Activated CD4-positive, alpha-beta T cell treated with anti-CD3 and anti-CD28 coated beads, Interleukin-2, amount 10 ng/mL, durations not matched to agents 7 days and 5 days (primary cell): ENCODE measurements around the gene MRPS6. TPM values are rescaled to one million over a fixed set of nuclear protein-coding genes. Genes with fewer than 3 reads are reported as not detected.

Source experiments
- CTCF ChIA-PET: fragments of 350-600 bp; sonication (Branson Sonifier 250); formaldehyde crosslinking; loops from one replicate; lab custom pipeline; 2021; ENCODE audit warnings: antibody characterized with exemption; lab: Charles Lee
- POLR2A ChIA-PET: fragments of 350-600 bp; sonication (Branson Sonifier 250); formaldehyde crosslinking; loops from one replicate; lab custom pipeline; 2021; ENCODE audit warnings: antibody characterized with exemption; lab: Charles Lee
- DNase-seq: peaks from one replicate; pipeline ENCODE4 v3.0.0-alpha.2; 2020
- H3K27ac Mint-ChIP-seq: one replicate; pipeline ENCODE4 v1.8.0; 2021; ENCODE audit warnings: mild to moderate bottlenecking, moderate library complexity, mixed read lengths
- H3K27me3 Mint-ChIP-seq: one replicate; pipeline ENCODE4 v1.8.0; 2021; ENCODE audit warnings: mixed read lengths
- H3K36me3 Mint-ChIP-seq: one replicate; pipeline ENCODE4 v1.8.0; 2021; ENCODE audit warnings: low read depth, mixed read lengths
- H3K4me1 Mint-ChIP-seq: one replicate; pipeline ENCODE4 v1.8.0; 2021; ENCODE audit warnings: mixed read lengths
- H3K4me3 Mint-ChIP-seq: one replicate; pipeline ENCODE4 v1.8.0; 2021; ENCODE audit warnings: mild to moderate bottlenecking, moderate library complexity, mixed read lengths
- H3K9me3 Mint-ChIP-seq: one replicate; pipeline ENCODE4 v1.8.0; 2021; ENCODE audit warnings: mixed read lengths
- total RNA-seq, 2 experiments: library from RNA; stranded (reverse); gene quantifications; one replicate each; pipeline ENCODE4 v1.2.3, GENCODE V29; 2021

MRPS6 gene
- total RNA-seq = 10 to 100 TPM; 77.8 to 88.2 TPM

- H3K27me3 Mint-ChIP-seq = peaks cover 5% of the 10 kb centered on the region
- H3K36me3 Mint-ChIP-seq = peaks cover 36% of the 10 kb centered on the region
- POLR2A ChIA-PET = interaction anchor here (0.5 to 0.6 kb wide), 2 partner anchors 58 to 123 kb away, joined by 3 to 4 read pairs; no protein-coding TSS in a partner anchor
- no peaks in the 10 kb centered on the region for H3K9me3 Mint-ChIP-seq
- peaks cover 48% of the 10 kb centered on the region for H3K4me1 Mint-ChIP-seq
- CTCF ChIA-PET = interaction anchor here (0.6 to 3.2 kb wide), 10 partner anchors 10 to 511 kb away, joined by 3 to 9 read pairs (median 4); no protein-coding TSS in a partner anchor
- peak within 1 kb of the TSS; percentile 88 for H3K27ac Mint-ChIP-seq
- peak within 1 kb of the TSS; percentile 84 for H3K4me3 Mint-ChIP-seq
- peak; percentile 69 for DNase-seq
Measured at GRCh38 chr21:34073032-34073748, at the start of gene MRPS6, which contains the start of gene SLC5A3. TSS of gene MRPS6 (plus strand) at chr21:34073578. CDS start at chr21:34073701, 123 bp downstream. TSS of gene SLC5A3 (plus strand) at chr21:34073578. CDS start at chr21:34095199, 21,621 bp downstream.

- H3K27ac Mint-ChIP-seq = no peak overlapping the region
- no peak overlapping the region for H3K4me3 Mint-ChIP-seq
- H3K9me3 Mint-ChIP-seq = peaks cover 4% of the 10 kb centered on the region
- ChIA-PET CTCF (interaction anchor here (0.8 to 1.4 kb wide), 3 partner anchors 9 to 37 kb away, joined by 3 to 4 read pairs (median 3); no protein-coding TSS in a partner anchor), POLR2A (interaction anchor here (1.1 kb wide), 1 partner anchor 70 kb away, joined by 4 read pairs; no protein-coding TSS in a partner anchor)
- peaks cover 19% of the 10 kb centered on the region for H3K4me1 Mint-ChIP-seq
- DNase-seq = no peak
- no peaks in the 10 kb centered on the region for H3K36me3 Mint-ChIP-seq
- H3K27me3 Mint-ChIP-seq = no peaks in the 10 kb centered on the region
Measured at GRCh38 chr21:34023691-34024373, 49.5 kb upstream of the MRPS6 start.

- H3K27me3 Mint-ChIP-seq = no peaks in the 10 kb centered on the region
- H3K36me3 Mint-ChIP-seq = no peaks in the 10 kb centered on the region
- H3K4me3 Mint-ChIP-seq = no peak overlapping the region
- peaks cover 17% of the 10 kb centered on the region for H3K4me1 Mint-ChIP-seq
- DNase-seq = no peak
- H3K27ac Mint-ChIP-seq = no peak overlapping the region
- peaks cover 4% of the 10 kb centered on the region for H3K9me3 Mint-ChIP-seq
- ChIA-PET POLR2A (interaction anchor here (1.1 kb wide), 1 partner anchor 69 kb away, joined by 4 read pairs; no protein-coding TSS in a partner anchor), CTCF (interaction anchor here (0.6 to 1.1 kb wide), 2 partner anchors 37 to 53 kb away, joined by 3 read pairs; no protein-coding TSS in a partner anchor)
Measured at GRCh38 chr21:34024374-34024693, 49.0 kb upstream of the MRPS6 start.

GRCh38 chr21:34027721-34028461 lies 45.5 kb upstream of the MRPS6 start:
- no peak for DNase-seq
- POLR2A ChIA-PET = no interaction called here

GRCh38 chr21:34029743-34030528 lies 43.4 kb upstream of the MRPS6 start:
- Mint-ChIP-seq H3K9me3 (peaks cover 8% of the 10 kb centered on the region), H3K4me1 (peaks cover 29% of the 10 kb centered on the region), H3K4me3 (no peak overlapping the region), H3K27ac (peak overlapping the region; percentile 71), H3K27me3 (no peaks in the 10 kb centered on the region), H3K36me3 (peaks cover 3% of the 10 kb centered on the region)
- ChIA-PET CTCF (interaction anchor here (1.2 kb wide), 1 partner anchor 51 kb away, joined by 8 read pairs; no protein-coding TSS in a partner anchor), POLR2A (no interaction called here)
- peak; percentile 30 for DNase-seq

More at GRCh38 chr21:34027721-34028461, 45.5 kb upstream of the MRPS6 start:
- Mint-ChIP-seq H3K27me3 (no peaks in the 10 kb centered on the region), H3K27ac (no peak overlapping the region), H3K9me3 (peaks cover 8% of the 10 kb centered on the region), H3K4me3 (no peak overlapping the region), H3K36me3 (peaks cover 3% of the 10 kb centered on the region), H3K4me1 (peaks cover 27% of the 10 kb centered on the region)
- CTCF ChIA-PET = no interaction called here

- ChIA-PET CTCF (interaction anchor here (1.2 kb wide), 1 partner anchor 14 kb away, joined by 3 read pairs; no protein-coding TSS in a partner anchor), POLR2A (no interaction called here)
- peaks cover 3% of the 10 kb centered on the region for H3K36me3 Mint-ChIP-seq
- no peak for DNase-seq
- H3K4me3 Mint-ChIP-seq = no peak overlapping the region
- H3K27ac Mint-ChIP-seq = peak overlapping the region; percentile 1
- peaks cover 27% of the 10 kb centered on the region for H3K4me1 Mint-ChIP-seq
- no peaks in the 10 kb centered on the region for H3K27me3 Mint-ChIP-seq
- H3K9me3 Mint-ChIP-seq = peaks cover 13% of the 10 kb centered on the region
Measured at GRCh38 chr21:34031835-34032370, 41.5 kb upstream of the MRPS6 start.

- ChIA-PET CTCF (interaction anchor here (0.7 to 1.4 kb wide), 4 partner anchors 13 to 183 kb away, joined by 3 read pairs; no protein-coding TSS in a partner anchor), POLR2A (no interaction called here)
- H3K27me3 Mint-ChIP-seq = no peaks in the 10 kb centered on the region
- no peak for DNase-seq
- peaks cover 5% of the 10 kb centered on the region for H3K36me3 Mint-ChIP-seq
- H3K27ac Mint-ChIP-seq = no peak overlapping the region
- no peak overlapping the region for H3K4me3 Mint-ChIP-seq
- H3K4me1 Mint-ChIP-seq = peaks cover 27% of the 10 kb centered on the region
- peaks cover 16% of the 10 kb centered on the region for H3K9me3 Mint-ChIP-seq
Measured at GRCh38 chr21:34034369-34035014, 38.9 kb upstream of the MRPS6 start.

GRCh38 chr21:34035619-34036354 lies 37.6 kb upstream of the MRPS6 start:
- CTCF ChIA-PET = interaction anchor here (0.8 to 1.1 kb wide), 2 partner anchors 12 to 23 kb away, joined by 3 read pairs; no protein-coding TSS in a partner anchor
- Mint-ChIP-seq H3K27ac (no peak overlapping the region), H3K4me3 (no peak overlapping the region)

GRCh38 chr21:34037009-34037795 lies 36.2 kb upstream of the MRPS6 start:
- Mint-ChIP-seq H3K4me1 (peaks cover 8% of the 10 kb centered on the region), H3K9me3 (peaks cover 9% of the 10 kb centered on the region), H3K27me3 (no peaks in the 10 kb centered on the region), H3K4me3 (no peak overlapping the region), H3K36me3 (peaks cover 2% of the 10 kb centered on the region), H3K27ac (no peak overlapping the region)
- ChIA-PET POLR2A (no interaction called here), CTCF (no interaction called here)
- no peak for DNase-seq

More at GRCh38 chr21:34035619-34036354, 37.6 kb upstream of the MRPS6 start:
- DNase-seq = no peak
- Mint-ChIP-seq H3K9me3 (peaks cover 10% of the 10 kb centered on the region), H3K36me3 (peaks cover 5% of the 10 kb centered on the region), H3K27me3 (no peaks in the 10 kb centered on the region), H3K4me1 (peaks cover 18% of the 10 kb centered on the region)
- POLR2A ChIA-PET = no interaction called here
